H9 (cell line): Measurements from ENCODE around the gene NEURL1. TPM values are rescaled to one million over a fixed set of nuclear protein-coding genes. Genes with fewer than 3 reads are reported as not detected.

ENCODE experiments used
- DNase-seq: peaks from one replicate; pipeline ENCODE4 v3.0.0-alpha.2; 2017
- H2AFZ ChIP-seq: one replicate; pipeline ENCODE4 v1.6.1; 2013; ENCODE audit warnings: mild to moderate bottlenecking, low read length, control low read depth, moderate library complexity
- H2AK5ac ChIP-seq: 2 replicates; pipeline ENCODE4 v1.6.1; 2013; ENCODE audit warnings: low read length, control low read depth, mixed read lengths; ENCODE audit not compliant: insufficient read length
- H2BK120ac ChIP-seq: one replicate; pipeline ENCODE4 v1.6.1; 2013; ENCODE audit warnings: low read depth, mild to moderate bottlenecking, low read length, control low read depth, inconsistent platforms; ENCODE audit not compliant: poor library complexity, severe bottlenecking
- H2BK12ac ChIP-seq: 2 replicates; pipeline ENCODE4 v1.6.1; 2013; ENCODE audit warnings: low read length, control low read depth, mixed read lengths, low read depth; ENCODE audit not compliant: insufficient read length
- H2BK15ac ChIP-seq: 2 replicates; pipeline ENCODE4 v1.6.1; 2013; ENCODE audit warnings: low read depth, low read length, control low read depth
- H2BK20ac ChIP-seq: one replicate; pipeline ENCODE4 v1.6.1; 2013; ENCODE audit warnings: low read depth, mild to moderate bottlenecking, low read length, control low read depth, inconsistent platforms; ENCODE audit not compliant: poor library complexity, severe bottlenecking
- H2BK5ac ChIP-seq: 2 replicates; pipeline ENCODE4 v1.6.1; 2013; ENCODE audit warnings: low read length, control low read depth, mixed read lengths; ENCODE audit not compliant: insufficient read length
- H3K14ac ChIP-seq: 2 replicates; pipeline ENCODE4 v1.6.1; 2013; ENCODE audit warnings: low read length, control low read depth; ENCODE audit not compliant: insufficient read depth
- H3K18ac ChIP-seq: 2 replicates; pipeline ENCODE4 v1.6.1; 2013; ENCODE audit warnings: low read depth, mild to moderate bottlenecking, mixed read lengths, low read length, control low read depth; ENCODE audit not compliant: insufficient read length
- H3K23ac ChIP-seq: 2 replicates; pipeline ENCODE4 v1.6.1; 2013; ENCODE audit warnings: low read length, control low read depth, mixed read lengths, low read depth; ENCODE audit not compliant: insufficient read length
- H3K23me2 ChIP-seq: 2 replicates; pipeline ENCODE4 v1.6.1; 2013; ENCODE audit warnings: low read depth, mild to moderate bottlenecking, mixed read lengths, low read length, control low read depth; ENCODE audit not compliant: insufficient read length, poor library complexity, severe bottlenecking
- H3K27ac ChIP-seq: 2 replicates; pipeline ENCODE4 v1.5.1; 2013; ENCODE audit warnings: low read length, control low read depth, mixed read lengths, low read depth; ENCODE audit not compliant: insufficient read length
- H3K27me3 ChIP-seq: 2 replicates; pipeline ENCODE4 v1.6.1; 2013; ENCODE audit warnings: low read length, control low read depth, inconsistent platforms; ENCODE audit not compliant: insufficient read depth
- H3K4ac ChIP-seq: 2 replicates; pipeline ENCODE4 v1.6.1; 2013; ENCODE audit warnings: low read depth, mild to moderate bottlenecking, control low read depth, inconsistent platforms, low read length, moderate library complexity
- H3K4me1 ChIP-seq: 2 replicates; pipeline ENCODE4 v1.6.1; 2013; ENCODE audit warnings: low read length, control low read depth, inconsistent platforms; ENCODE audit not compliant: insufficient read depth
- H3K4me2 ChIP-seq: 2 replicates; pipeline ENCODE4 v1.6.1; 2013; ENCODE audit warnings: low read length, control low read depth, mixed read lengths; ENCODE audit not compliant: insufficient read length, insufficient read depth
- H3K56ac ChIP-seq: 2 replicates; pipeline ENCODE4 v1.6.1; 2013; ENCODE audit warnings: low read depth, mild to moderate bottlenecking, mixed read lengths, low read length, control low read depth; ENCODE audit not compliant: insufficient read length
- H3K79me1 ChIP-seq: 2 replicates; pipeline ENCODE4 v1.6.1; 2013; ENCODE audit warnings: low read depth, mild to moderate bottlenecking, moderate library complexity, low read length, control low read depth, inconsistent platforms; ENCODE audit not compliant: insufficient read depth, poor library complexity, severe bottlenecking
- H3K79me2 ChIP-seq: 2 replicates; pipeline ENCODE4 v1.6.1; 2013; ENCODE audit warnings: low read length, control low read depth, inconsistent platforms; ENCODE audit not compliant: insufficient read depth
- H3K9ac ChIP-seq: 2 replicates; pipeline ENCODE4 v1.6.1; 2013; ENCODE audit warnings: low read length, control low read depth, mixed read lengths; ENCODE audit not compliant: insufficient read length; ENCODE audit errors: extremely low read depth
- H3K9me3 ChIP-seq: one replicate; pipeline ENCODE4 v1.6.1; 2013; ENCODE audit warnings: low read depth, low read length, inconsistent platforms; ENCODE audit not compliant: control insufficient read depth
- H3T11ph ChIP-seq: one replicate; pipeline ENCODE4 v1.6.1; 2013; ENCODE audit warnings: mild to moderate bottlenecking, low read length, control low read depth, inconsistent platforms
- H4K20me1 ChIP-seq: one replicate; pipeline ENCODE4 v1.6.1; 2013; ENCODE audit not compliant: control insufficient read depth, insufficient read length, insufficient read depth
- H4K5ac ChIP-seq: 2 replicates; pipeline ENCODE4 v1.6.1; 2013; ENCODE audit warnings: low read depth, mild to moderate bottlenecking, mixed read lengths, low read length, control low read depth; ENCODE audit not compliant: insufficient read length
- H4K8ac ChIP-seq: replicated peaks from 2 replicates; pipeline ENCODE4 v1.6.1; 2013; ENCODE audit warnings: low read length, control low read depth, mixed read lengths, low read depth; ENCODE audit not compliant: insufficient read length
- H4K91ac ChIP-seq: 2 replicates; pipeline ENCODE4 v1.6.1; 2013; ENCODE audit warnings: low read depth, mild to moderate bottlenecking, moderate library complexity, mixed read lengths, low read length, control low read depth; ENCODE audit not compliant: insufficient read length
- H3K27ac Mint-ChIP-seq, 3 experiments: 2 replicates in 2 of 3; 3 replicates in 1 of 3; pipeline ENCODE4 v1.8.0; 2020 to 2021; ENCODE audit warnings: mixed read lengths in 3 of 3, mild to moderate bottlenecking in 1 of 3, moderate library complexity in 1 of 3
- H3K27me3 Mint-ChIP-seq: 2 replicates; pipeline ENCODE4 v1.8.0; 2021; ENCODE audit warnings: low read depth, mild to moderate bottlenecking, moderate library complexity, mixed read lengths
- H3K36me3 Mint-ChIP-seq, 3 experiments: 2 replicates in 2 of 3; 3 replicates in 1 of 3; pipeline ENCODE4 v1.8.0; 2020 to 2021; ENCODE audit warnings: low read depth in 3 of 3, mixed read lengths in 3 of 3; ENCODE audit not compliant: insufficient read depth in 1 of 3
- H3K4me1 Mint-ChIP-seq, 2 experiments: 2 replicates each; pipeline ENCODE4 v1.8.0; 2020; ENCODE audit warnings: mixed read lengths in 2 of 2
- H3K4me3 Mint-ChIP-seq, 2 experiments: 2 replicates in 1 of 2; 3 replicates in 1 of 2; pipeline ENCODE4 v1.8.0; 2020 to 2021; ENCODE audit warnings: mild to moderate bottlenecking in 2 of 2, mixed read lengths in 2 of 2, moderate library complexity in 1 of 2
- H3K9me3 Mint-ChIP-seq, 2 experiments: 2 replicates in 1 of 2; 3 replicates in 1 of 2; pipeline ENCODE4 v1.8.0; 2020; ENCODE audit warnings: mild to moderate bottlenecking in 2 of 2, mixed read lengths in 2 of 2, moderate library complexity in 1 of 2
- CTCF ChIP-seq: fragments of 200-600 bp; sonication (generic); conservative IDR thresholded peaks from 3 replicates; pipeline ENCODE4 v1.8.0; 2021; ENCODE audit warnings: antibody characterized with exemption, mild to moderate bottlenecking
- WGBS: extraction: QIAGEN DNeasy Blood & Tissue Kit; methylation state at CpG from one replicate; pipeline ENCODE4 v1.1.7; 2013; ENCODE audit warnings: missing lambda C conversion rate, low lambda C conversion rate, mixed read lengths; ENCODE audit not compliant: insufficient read length; ENCODE audit errors: extremely low coverage; 5-methylcytosine and 5-hydroxymethylcytosine counted together
- total RNA-seq: library from RNA; stranded (reverse); gene quantifications from 2 replicates; pipeline ENCODE4 v1.2.1, GENCODE V29; 2021

The NEURL1 gene
- total RNA-seq, 1 experiment from 2014 or later: 1.2 TPM

- Mint-ChIP-seq H3K27me3 (peaks cover 3% of the 10 kb centered on the region), H3K27ac (0 out of 7 replicates have a peak overlapping the region, but pooled peaks of 1 of the 3 experiments have one; percentile 52), H3K4me3 (no peak overlapping the region), H3K4me1 (peaks cover 22 to 36% of the 10 kb centered on the region in 2 experiments), H3K9me3 (no peaks in the 10 kb centered on the region), H3K36me3 (no peaks in the 10 kb centered on the region)
- H3K79me1 ChIP-seq: no peaks in the 10 kb centered on the region
- H3K23ac ChIP-seq: no peak overlapping the region
- H2BK20ac ChIP-seq: no peak overlapping the region
- no peak for TF ChIP-seq CTCF
- H4K20me1 ChIP-seq: no peaks in the 10 kb centered on the region
- no peak overlapping the region for H3K4me2 ChIP-seq
- no peak overlapping the region for H3T11ph ChIP-seq
- H3K9ac ChIP-seq: no peak overlapping the region
- no peak overlapping the region for H2BK12ac ChIP-seq
- H4K5ac ChIP-seq: no peak overlapping the region
- no peaks in the 10 kb centered on the region for H3K23me2 ChIP-seq
- no peak overlapping the region for H2AK5ac ChIP-seq
- H3K4ac ChIP-seq: no peak overlapping the region
- H3K4me1 ChIP-seq: no peaks in the 10 kb centered on the region; the same call in 1 of the 2 replicates
- DNase-seq: no peak
- WGBS: no CpG with 5 or more reads among the region's 4 CpGs
- no peak overlapping the region for H4K91ac ChIP-seq
- no peak overlapping the region for H2BK15ac ChIP-seq
- no peak overlapping the region for H3K56ac ChIP-seq
- H2BK120ac ChIP-seq: no peak overlapping the region
- H3K18ac ChIP-seq: no peak overlapping the region
- H2AFZ ChIP-seq: no peak overlapping the region
- H3K27ac ChIP-seq: no peak overlapping the region
- H3K79me2 ChIP-seq: no peaks in the 10 kb centered on the region
- no peaks in the 10 kb centered on the region for H3K9me3 ChIP-seq
- no peaks in the 10 kb centered on the region for H3K27me3 ChIP-seq
- no peak overlapping the region for H2BK5ac ChIP-seq
- H4K8ac ChIP-seq: no peak overlapping the region
- no peak overlapping the region for H3K14ac ChIP-seq
These were observed 18.1 kb upstream of the NEURL1 start for GRCh38 chr10:103475437-103475836.
